HepG2 (cell line): ENCODE measurements around the gene AGER. TPM values are rescaled to one million over a fixed set of nuclear protein-coding genes. Genes with fewer than 3 reads are reported as not detected.
A peak's percentile ranks its signal among the peaks of the same experiment; 100 is the strongest.

Source experiments
- ARNTL ChIP-seq: sonication (generic); formaldehyde crosslinking; IDR thresholded peaks from 2 replicates; pipeline ENCODE4 v1.4.0; 2020; ENCODE audit warnings: mild to moderate bottlenecking, missing genetic modification reagents
- BHLHE40 ChIP-seq: IDR thresholded peaks from 2 replicates; pipeline ENCODE4 v1.6.1; 2011; ENCODE audit warnings: low read length, improper control_type of control experiment
- DPF2 ChIP-seq: sonication (generic); formaldehyde crosslinking; IDR thresholded peaks from 2 replicates; pipeline ENCODE4 v1.4.0; 2020; ENCODE audit warnings: mild to moderate bottlenecking, low read depth, missing genetic modification reagents, borderline replicate concordance
- HNF4A ChIP-seq: sonication (generic); formaldehyde crosslinking; IDR thresholded peaks from 2 replicates; pipeline ENCODE4 v1.4.0; 2020; ENCODE audit warnings: missing genetic modification reagents
- IRF2 ChIP-seq: IDR thresholded peaks from 2 replicates; pipeline ENCODE4 v1.6.1; 2018; ENCODE audit warnings: missing genetic modification reagents, missing compliant biosample characterization
- KAT7 ChIP-seq: IDR thresholded peaks from 2 replicates; pipeline ENCODE4 v1.6.1; 2018; ENCODE audit warnings: borderline replicate concordance, missing compliant biosample characterization
- RBFOX2 ChIP-seq: fragments of 200-400 bp; formaldehyde crosslinking; IDR thresholded peaks from 2 replicates; pipeline ENCODE4 v1.6.1; 2017; ENCODE audit warnings: low read depth, mild to moderate bottlenecking, low read length
- RFX5 ChIP-seq: IDR thresholded peaks from 2 replicates; pipeline ENCODE4 v1.6.1; 2011; ENCODE audit warnings: low read depth, low read length, improper control_type of control experiment
- SMARCC2 ChIP-seq: fragments of 450-650 bp; IDR thresholded peaks from 2 replicates; pipeline ENCODE4 v1.6.1; 2017; ENCODE audit warnings: antibody characterized with exemption, mild to moderate bottlenecking
- ZFP90 ChIP-seq: sonication (generic); formaldehyde crosslinking; IDR thresholded peaks from 2 replicates; pipeline ENCODE4 v1.8.0; 2022; ENCODE audit warnings: missing genetic modification reagents, mild to moderate bottlenecking, inconsistent platforms, borderline replicate concordance
- ZNF614 ChIP-seq: IDR thresholded peaks from 2 replicates; pipeline ENCODE4 v1.6.1; 2018; ENCODE audit warnings: missing biosample characterization, missing genetic modification reagents, inconsistent platforms, borderline replicate concordance
- ZNF772 ChIP-seq: sonication (generic); formaldehyde crosslinking; IDR thresholded peaks from 2 replicates; pipeline ENCODE4 v1.5.0; 2020; ENCODE audit warnings: mild to moderate bottlenecking, missing genetic modification reagents
- ZSCAN25 ChIP-seq: sonication (generic); formaldehyde crosslinking; IDR thresholded peaks from 2 replicates; pipeline ENCODE4 v1.8.0; 2022; ENCODE audit warnings: mild to moderate bottlenecking, missing genetic modification reagents
- polyA plus RNA-seq, 8 experiments: library from polyadenylated mRNA; depleted of rRNA in 3 of 8; stranded (reverse) in 7 of 8; unstranded in 1 of 8; fragments of >200 nt; fragmentation: Illumina TruSeq in 4 of 8; extraction: Trizol in 4 of 8; gene quantifications; 2 replicates each; pipeline versions ENCODE4 v1.2.1 to v1.2.3, GENCODE V29; 2011 to 2016; ENCODE audit warnings: low read depth in 4 of 8, missing spikeins in 1 of 8, mixed read lengths in 1 of 8; ENCODE audit not compliant: insufficient read depth in 1 of 8
- total RNA-seq, 5 experiments: library from RNA; depleted of rRNA; stranded (reverse); fragments of >200 nt; fragmentation: Illumina TruSeq; extraction: Trizol; gene quantifications; 2 replicates each; pipeline ENCODE4 v1.2.3, GENCODE V29; 2016; ENCODE audit warnings: low read depth in 1 of 5
- TF ChIP-seq, protein P1 (sequence below): sonication (generic); formaldehyde crosslinking; IDR thresholded peaks from 2 replicates; pipeline ENCODE4 v1.9.0; 2022; ENCODE audit warnings: low read depth, missing genetic modification reagents
- TF ChIP-seq, protein P2 (sequence below): sonication (generic); formaldehyde crosslinking; IDR thresholded peaks from 2 replicates; pipeline ENCODE4 v1.4.0; 2020; ENCODE audit warnings: missing genetic modification reagents
- TF ChIP-seq, protein P3 (sequence below): sonication (generic); formaldehyde crosslinking; IDR thresholded peaks from 2 replicates; pipeline ENCODE4 v1.4.0; 2020; ENCODE audit warnings: missing genetic modification reagents, borderline replicate concordance
- TF ChIP-seq, protein P4 (sequence below): sonication (generic); formaldehyde crosslinking; IDR thresholded peaks from 2 replicates; pipeline ENCODE4 v1.5.0; 2020; ENCODE audit warnings: missing genetic modification reagents
- TF ChIP-seq, protein P5 (sequence below): sonication (generic); formaldehyde crosslinking; conservative IDR thresholded peaks from 2 replicates; pipeline ENCODE4 v1.8.1; 2023; ENCODE audit warnings: missing genetic modification reagents
- TF ChIP-seq, protein P6 (sequence below): sonication (generic); formaldehyde crosslinking; IDR thresholded peaks from 2 replicates; pipeline ENCODE4 v1.8.0; 2022; ENCODE audit warnings: mild to moderate bottlenecking, missing genetic modification reagents, moderate library complexity
- TF ChIP-seq, protein P7 (sequence below): sonication (generic); IDR thresholded peaks from 2 replicates; pipeline ENCODE4 v1.6.1; 2016; ENCODE audit warnings: low read depth, borderline replicate concordance

The AGER gene
- total and polyA plus RNA-seq, 2 of the 13 experiments (the other 11 are each of a cell fraction or from before 2014, with no cell fraction given): 1.9 to 5.1 TPM

DNA sequence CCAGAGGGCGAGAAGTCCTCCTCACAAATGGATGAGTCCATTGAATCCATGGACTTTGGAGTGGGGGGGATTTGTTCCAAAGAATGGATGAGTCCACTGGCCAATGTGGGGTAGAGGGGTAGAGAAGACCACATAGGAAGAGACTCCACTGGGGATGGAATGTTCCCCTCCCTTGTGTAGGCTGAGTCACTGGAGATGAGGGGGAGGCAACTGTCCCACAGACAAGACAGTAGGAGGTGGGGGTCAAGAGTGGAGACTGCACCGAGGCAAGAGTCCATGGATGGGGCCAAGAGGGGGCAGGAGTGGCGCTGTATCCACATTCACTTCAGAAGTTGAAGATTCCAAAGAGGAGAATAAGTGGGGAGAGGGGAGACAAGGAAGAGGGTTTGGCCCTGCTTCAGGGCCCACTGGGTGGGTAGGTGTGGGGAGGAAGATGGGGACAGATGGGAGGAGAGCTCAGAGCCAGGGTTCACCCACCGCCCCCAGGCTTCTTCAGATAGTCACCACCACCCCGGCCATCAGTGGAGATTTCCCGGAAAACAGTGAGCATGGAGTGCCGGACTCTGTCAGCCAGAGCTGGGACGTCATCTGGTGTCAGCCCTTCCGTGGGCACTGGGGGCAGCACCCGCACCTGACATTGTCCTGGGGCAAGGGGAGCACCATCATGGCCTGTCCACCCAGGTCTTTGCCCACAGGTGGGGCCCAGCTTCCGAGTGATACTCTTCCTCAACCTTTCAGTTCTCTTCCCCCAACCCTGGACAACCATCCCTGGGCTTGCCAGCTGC, 15.1 kb downstream of the AGER start (continued):
- TF ChIP-seq ZFP90 (CRISPR knock-in tag) (no peak), ZSCAN25 (CRISPR knock-in tag) (no peak), DPF2 (CRISPR knock-in tag) (no peak), RBFOX2 (peak; percentile 53; the same call in 1 of the 2 replicates), KAT7 (no peak), IRF2 (CRISPR knock-in tag) (no peak), HNF4A (0 out of 2 replicates have a peak, but pooled peaks have one; percentile 32), RFX5 (no peak), ZNF614 (CRISPR knock-in tag) (no peak), BHLHE40 (no peak), ARNTL (CRISPR knock-in tag) (no peak), ZNF772 (CRISPR knock-in tag) (no peak), SMARCC2 (no peak)
- TF ChIP-seq, protein P1, sequence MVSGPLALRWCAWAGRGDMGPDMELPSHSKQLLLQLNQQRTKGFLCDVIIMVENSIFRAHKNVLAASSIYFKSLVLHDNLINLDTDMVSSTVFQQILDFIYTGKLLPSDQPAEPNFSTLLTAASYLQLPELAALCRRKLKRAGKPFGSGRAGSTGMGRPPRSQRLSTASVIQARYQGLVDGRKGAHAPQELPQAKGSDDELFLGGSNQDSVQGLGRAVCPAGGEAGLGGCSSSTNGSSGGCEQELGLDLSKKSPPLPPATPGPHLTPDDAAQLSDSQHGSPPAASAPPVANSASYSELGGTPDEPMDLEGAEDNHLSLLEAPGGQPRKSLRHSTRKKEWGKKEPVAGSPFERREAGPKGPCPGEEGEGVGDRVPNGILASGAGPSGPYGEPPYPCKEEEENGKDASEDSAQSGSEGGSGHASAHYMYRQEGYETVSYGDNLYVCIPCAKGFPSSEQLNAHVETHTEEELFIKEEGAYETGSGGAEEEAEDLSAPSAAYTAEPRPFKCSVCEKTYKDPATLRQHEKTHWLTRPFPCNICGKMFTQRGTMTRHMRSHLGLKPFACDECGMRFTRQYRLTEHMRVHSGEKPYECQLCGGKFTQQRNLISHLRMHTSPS: no peak
- TF ChIP-seq, protein P2, sequence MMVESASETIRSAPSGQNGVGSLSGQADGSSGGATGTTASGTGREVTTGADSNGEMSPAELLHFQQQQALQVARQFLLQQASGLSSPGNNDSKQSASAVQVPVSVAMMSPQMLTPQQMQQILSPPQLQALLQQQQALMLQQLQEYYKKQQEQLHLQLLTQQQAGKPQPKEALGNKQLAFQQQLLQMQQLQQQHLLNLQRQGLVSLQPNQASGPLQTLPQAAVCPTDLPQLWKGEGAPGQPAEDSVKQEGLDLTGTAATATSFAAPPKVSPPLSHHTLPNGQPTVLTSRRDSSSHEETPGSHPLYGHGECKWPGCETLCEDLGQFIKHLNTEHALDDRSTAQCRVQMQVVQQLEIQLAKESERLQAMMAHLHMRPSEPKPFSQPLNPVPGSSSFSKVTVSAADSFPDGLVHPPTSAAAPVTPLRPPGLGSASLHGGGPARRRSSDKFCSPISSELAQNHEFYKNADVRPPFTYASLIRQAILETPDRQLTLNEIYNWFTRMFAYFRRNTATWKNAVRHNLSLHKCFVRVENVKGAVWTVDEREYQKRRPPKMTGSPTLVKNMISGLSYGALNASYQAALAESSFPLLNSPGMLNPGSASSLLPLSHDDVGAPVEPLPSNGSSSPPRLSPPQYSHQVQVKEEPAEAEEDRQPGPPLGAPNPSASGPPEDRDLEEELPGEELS (CRISPR knock-in tag): no peak
- TF ChIP-seq, protein P3, sequence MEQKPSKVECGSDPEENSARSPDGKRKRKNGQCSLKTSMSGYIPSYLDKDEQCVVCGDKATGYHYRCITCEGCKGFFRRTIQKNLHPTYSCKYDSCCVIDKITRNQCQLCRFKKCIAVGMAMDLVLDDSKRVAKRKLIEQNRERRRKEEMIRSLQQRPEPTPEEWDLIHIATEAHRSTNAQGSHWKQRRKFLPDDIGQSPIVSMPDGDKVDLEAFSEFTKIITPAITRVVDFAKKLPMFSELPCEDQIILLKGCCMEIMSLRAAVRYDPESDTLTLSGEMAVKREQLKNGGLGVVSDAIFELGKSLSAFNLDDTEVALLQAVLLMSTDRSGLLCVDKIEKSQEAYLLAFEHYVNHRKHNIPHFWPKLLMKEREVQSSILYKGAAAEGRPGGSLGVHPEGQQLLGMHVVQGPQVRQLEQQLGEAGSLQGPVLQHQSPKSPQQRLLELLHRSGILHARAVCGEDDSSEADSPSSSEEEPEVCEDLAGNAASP (CRISPR knock-in tag): no peak
- TF ChIP-seq, protein P4, sequence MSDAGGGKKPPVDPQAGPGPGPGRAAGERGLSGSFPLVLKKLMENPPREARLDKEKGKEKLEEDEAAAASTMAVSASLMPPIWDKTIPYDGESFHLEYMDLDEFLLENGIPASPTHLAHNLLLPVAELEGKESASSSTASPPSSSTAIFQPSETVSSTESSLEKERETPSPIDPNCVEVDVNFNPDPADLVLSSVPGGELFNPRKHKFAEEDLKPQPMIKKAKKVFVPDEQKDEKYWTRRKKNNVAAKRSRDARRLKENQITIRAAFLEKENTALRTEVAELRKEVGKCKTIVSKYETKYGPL (CRISPR knock-in tag): no peak
- TF ChIP-seq, protein P5, sequence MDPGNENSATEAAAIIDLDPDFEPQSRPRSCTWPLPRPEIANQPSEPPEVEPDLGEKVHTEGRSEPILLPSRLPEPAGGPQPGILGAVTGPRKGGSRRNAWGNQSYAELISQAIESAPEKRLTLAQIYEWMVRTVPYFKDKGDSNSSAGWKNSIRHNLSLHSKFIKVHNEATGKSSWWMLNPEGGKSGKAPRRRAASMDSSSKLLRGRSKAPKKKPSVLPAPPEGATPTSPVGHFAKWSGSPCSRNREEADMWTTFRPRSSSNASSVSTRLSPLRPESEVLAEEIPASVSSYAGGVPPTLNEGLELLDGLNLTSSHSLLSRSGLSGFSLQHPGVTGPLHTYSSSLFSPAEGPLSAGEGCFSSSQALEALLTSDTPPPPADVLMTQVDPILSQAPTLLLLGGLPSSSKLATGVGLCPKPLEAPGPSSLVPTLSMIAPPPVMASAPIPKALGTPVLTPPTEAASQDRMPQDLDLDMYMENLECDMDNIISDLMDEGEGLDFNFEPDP (CRISPR knock-in tag): no peak
- TF ChIP-seq, protein P6, sequence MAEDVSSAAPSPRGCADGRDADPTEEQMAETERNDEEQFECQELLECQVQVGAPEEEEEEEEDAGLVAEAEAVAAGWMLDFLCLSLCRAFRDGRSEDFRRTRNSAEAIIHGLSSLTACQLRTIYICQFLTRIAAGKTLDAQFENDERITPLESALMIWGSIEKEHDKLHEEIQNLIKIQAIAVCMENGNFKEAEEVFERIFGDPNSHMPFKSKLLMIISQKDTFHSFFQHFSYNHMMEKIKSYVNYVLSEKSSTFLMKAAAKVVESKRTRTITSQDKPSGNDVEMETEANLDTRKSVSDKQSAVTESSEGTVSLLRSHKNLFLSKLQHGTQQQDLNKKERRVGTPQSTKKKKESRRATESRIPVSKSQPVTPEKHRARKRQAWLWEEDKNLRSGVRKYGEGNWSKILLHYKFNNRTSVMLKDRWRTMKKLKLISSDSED (CRISPR knock-in tag): no peak
- TF ChIP-seq, protein P7, sequence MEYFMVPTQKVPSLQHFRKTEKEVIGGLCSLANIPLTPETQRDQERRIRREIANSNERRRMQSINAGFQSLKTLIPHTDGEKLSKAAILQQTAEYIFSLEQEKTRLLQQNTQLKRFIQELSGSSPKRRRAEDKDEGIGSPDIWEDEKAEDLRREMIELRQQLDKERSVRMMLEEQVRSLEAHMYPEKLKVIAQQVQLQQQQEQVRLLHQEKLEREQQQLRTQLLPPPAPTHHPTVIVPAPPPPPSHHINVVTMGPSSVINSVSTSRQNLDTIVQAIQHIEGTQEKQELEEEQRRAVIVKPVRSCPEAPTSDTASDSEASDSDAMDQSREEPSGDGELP: no peak
